ENCODE data around the gene SCN1A.
A peak's percentile ranks its signal among the peaks of the same experiment; 100 is the strongest.
"Not testable (repeated sequence)": the region's sequence is repeated elsewhere in the genome, so short reads cannot be mapped to it uniquely, and the experiment has no call there.

SCN1A gene

GRCh38 chr2:166081131-166081632 is 46.6 kb downstream of the SCN1A start:
- no peak for DNase-seq

- DNase-seq, result peak in 2 of 3 experiments; percentile 11 to 77
Observed at GRCh38 chr2:166074430-166074829, 53.4 kb downstream of the SCN1A start.

GRCh38 chr2:166074011-166074410 is 53.8 kb downstream of the SCN1A start:
- peak in 1 of 3 experiments; percentile 25 for DNase-seq

GRCh38 chr2:166070231-166070630 is 57.6 kb downstream of the SCN1A start:
- DNase-seq, result no peak

- DNase-seq, result no peak
Observed at GRCh38 chr2:166068981-166069380, 58.8 kb downstream of the SCN1A start.

- DNase-seq, result no peak
Observed at GRCh38 chr2:166067229-166067628, 60.6 kb downstream of the SCN1A start.

- no peak for DNase-seq
Observed at GRCh38 chr2:166060191-166060590, 67.6 kb downstream of the SCN1A start.

- peak in 2 of 3 experiments; percentile 14 to 32 for DNase-seq
Observed at GRCh38 chr2:166057370-166058164, 70.3 kb downstream of the SCN1A start.

- DNase-seq, result no peak
Observed at GRCh38 chr2:166044853-166045483, 82.9 kb downstream of the SCN1A start.

GRCh38 chr2:166042768-166043390 is 84.9 kb downstream of the SCN1A start:
- DNase-seq, result no peak

- DNase-seq, result no peak
Observed at GRCh38 chr2:166042356-166042755, 85.5 kb downstream of the SCN1A start.

GRCh38 chr2:166041613-166042012 is 86.2 kb downstream of the SCN1A start:
- DNase-seq, result no peak

- no peak for DNase-seq
Observed at GRCh38 chr2:166032361-166032760, 95.5 kb downstream of the SCN1A start.

- no peak for DNase-seq
Observed at GRCh38 chr2:166031054-166031453, 96.8 kb downstream of the SCN1A start.

GRCh38 chr2:166025313-166025712 is 102.5 kb downstream of the SCN1A start:
- DNase-seq, result no peak

GRCh38 chr2:166017208-166017607 is 110.6 kb downstream of the SCN1A start:
- DNase-seq, result no peak

- DNase-seq, result no peak
Observed at GRCh38 chr2:166013878-166014277, 113.9 kb downstream of the SCN1A start.

- DNase-seq, result no peak
Observed at GRCh38 chr2:166011660-166012059, 116.2 kb downstream of the SCN1A start.

GRCh38 chr2:166000401-166000800 is 127.4 kb downstream of the SCN1A start:
- DNase-seq, result no peak

GRCh38 chr2:165990846-165991245 is 137.0 kb downstream of the SCN1A start:
- no peak for DNase-seq

GRCh38 chr2:165989851-165990250 is 138.0 kb downstream of the SCN1A start:
- peak in 1 of 3 experiments; percentile 0 for DNase-seq

GRCh38 chr2:165985120-165985519 is 142.7 kb downstream of the SCN1A start:
- no peak for DNase-seq

GRCh38 chr2:165972161-165972560 is 155.7 kb downstream of the SCN1A start:
- DNase-seq, result not testable (repeated sequence)

GRCh38 chr2:165970663-165971062 is 157.2 kb downstream of the SCN1A start:
- no peak for DNase-seq
